Measurements from ENCODE around the gene CEP57L1. TPM values are rescaled to one million over a fixed set of nuclear protein-coding genes. Genes with fewer than 3 reads are reported as not detected.

CEP57L1 gene
- total and polyA plus RNA-seq, 11 donors, result 5.9 to 13.8 (median 9.5) TPM

GRCh38 chr6:109164331-109164730, 69.0 kb downstream of the CEP57L1 start:
- Histone ChIP-seq H3K9me3 (no peaks in the 10 kb centered on the region), H3K4me3 (no peak overlapping the region), H3K36me3 (peaks cover 0 to 43% (median 17%) of the 10 kb centered on the region in 9 donors), H3K27ac (no peak overlapping the region), H3K4me1 (peaks cover 0 to 2% (median 0%) of the 10 kb centered on the region in 12 donors), H3K27me3 (no peaks in the 10 kb centered on the region)
- intact Hi-C loops (cut with DNase I), result no loop called here
- DNase-seq (no peak), ATAC-seq (no peak)
- TF ChIP-seq CTCF (IDR thresholded peaks at IDR 0.05), result no peak
- TF ChIP-seq POLR2A (IDR thresholded peaks at IDR 0.05), result no peak

- ATAC-seq (peak; percentile 77 to 94 (median 90)), DNase-seq (peak in 4 of 5 donors; percentile 12 to 37 (median 24))
- Histone ChIP-seq H3K27me3 (no peaks in the 10 kb centered on the region), H3K9me3 (no peaks in the 10 kb centered on the region), H3K36me3 (peaks cover 0 to 32% (median 17%) of the 10 kb centered on the region in 9 donors), H3K27ac (peak overlapping the region in 1 of 12 donors; percentile 11), H3K4me1 (peaks cover 0 to 2% (median 0%) of the 10 kb centered on the region in 12 donors), H3K4me3 (no peak overlapping the region)
- intact Hi-C loops (cut with DNase I), result no loop called here
- WGBS, 4 donors, result 56 to 67% (median 63%) methylated on average over 1 of the region's 1 CpG
- TF ChIP-seq POLR2A (IDR thresholded peaks at IDR 0.05) (no peak), CTCF (IDR thresholded peaks at IDR 0.05) (no peak)
Observed at GRCh38 chr6:109165392-109165974, 70.2 kb downstream of the CEP57L1 start.

DNA sequence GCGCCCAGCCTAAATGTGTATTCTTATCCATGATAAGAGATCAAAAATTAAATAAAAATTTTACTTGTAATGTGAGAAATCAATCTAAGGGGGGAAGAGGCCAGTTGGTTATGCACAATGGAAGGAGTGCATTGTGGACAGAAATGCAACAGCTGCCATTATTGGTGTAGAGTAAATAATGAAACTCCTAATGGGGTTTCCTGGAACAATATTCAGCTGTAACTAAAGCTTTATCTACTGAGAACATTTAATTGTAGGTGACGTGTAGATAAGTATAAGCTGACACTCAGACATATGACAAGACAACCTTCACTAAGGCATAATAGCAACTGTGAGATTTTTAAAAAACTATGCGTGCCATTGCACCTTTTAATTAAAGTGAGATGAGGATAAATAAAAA, 71.4 kb downstream of the CEP57L1 start:
- no peak for DNase-seq
- Histone ChIP-seq H3K27me3 (no peaks in the 10 kb centered on the region), H3K36me3 (peaks cover 0 to 20% (median 7%) of the 10 kb centered on the region in 9 donors), H3K4me3 (no peak overlapping the region), H3K4me1 (peaks cover 0 to 2% (median 0%) of the 10 kb centered on the region in 12 donors), H3K27ac (no peak overlapping the region), H3K9me3 (no peaks in the 10 kb centered on the region)
- 93 to 95% (median 93%) methylated on average over 3 of the region's 3 CpGs for WGBS, 4 donors
- TF ChIP-seq CTCF (IDR thresholded peaks at IDR 0.05), result no peak
- no peak for TF ChIP-seq POLR2A (IDR thresholded peaks at IDR 0.05)
- no peak for ATAC-seq
- intact Hi-C loops (cut with DNase I), result no loop called here

DNA sequence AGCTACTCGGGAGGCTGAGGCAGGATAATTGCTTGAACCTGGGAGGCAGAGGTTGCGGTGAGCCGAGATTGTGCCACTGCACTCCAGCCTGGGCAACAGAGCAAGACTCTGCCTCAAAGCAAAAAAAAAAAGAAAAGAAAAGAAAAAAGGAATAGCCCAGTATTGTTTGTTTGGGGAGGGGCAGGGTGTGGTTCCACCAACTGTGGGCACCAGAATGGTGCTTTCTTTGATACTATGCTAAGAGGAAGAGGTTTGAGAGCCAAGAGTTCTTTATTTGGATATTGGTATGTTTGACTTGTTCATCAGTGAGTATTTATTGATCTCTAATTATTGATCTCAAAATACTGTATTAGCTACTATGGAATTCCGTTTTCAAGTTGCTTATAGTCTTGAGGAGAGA, 72.3 kb downstream of the CEP57L1 start:
- DNase-seq, result no peak
- Histone ChIP-seq H3K4me1 (peaks cover 0 to 2% (median 0%) of the 10 kb centered on the region in 12 donors), H3K27me3 (no peaks in the 10 kb centered on the region), H3K9me3 (no peaks in the 10 kb centered on the region), H3K4me3 (no peak overlapping the region), H3K36me3 (peaks cover 0 to 11% (median 0%) of the 10 kb centered on the region in 9 donors), H3K27ac (no peak overlapping the region)
- intact Hi-C loops (cut with DNase I), result no loop called here
- TF ChIP-seq POLR2A (IDR thresholded peaks at IDR 0.05), result no peak
- no peak for TF ChIP-seq CTCF (IDR thresholded peaks at IDR 0.05)
- ATAC-seq, result no peak
- 95 to 98% (median 97%) methylated on average over 4 of the region's 4 CpGs for WGBS, 4 donors
